ENCODE results near the gene PTCD2. TPM values are rescaled to one million over a fixed set of nuclear protein-coding genes. Genes with fewer than 3 reads are reported as not detected.

The PTCD2 gene
- total RNA-seq, 1 experiment from 2014 or later = 19.3 TPM

- H3K79me2 ChIP-seq (ENCODE audit: insufficient read depth, low read length) = no peaks in the 10 kb centered on the region
- no TSS peak for BruUV-seq (replicated peaks)
- no peak overlapping the region for H3K4me3 ChIP-seq (replicated peaks in 1 of 2; ENCODE audit: low read depth in 1 of 2, low read length in 2 of 2)
- no peaks in the 10 kb centered on the region for H3K27me3 ChIP-seq (ENCODE audit: insufficient read depth, low read length)
- DNase-seq (ENCODE audit: low read depth, low spot score) (no peak), ATAC-seq (no peak)
- H3K9me2 ChIP-seq (ENCODE audit: insufficient read depth) = no peaks in the 10 kb centered on the region
- ChIA-PET POLR2A (no interaction called here), CTCF (no interaction called here), RAD21 (ENCODE audit: low non-redundant PET in 1 of 2, low total read pairs in 2 of 2, uncharacterized antibody in 2 of 2, unreplicated experiment in 2 of 2) (no interaction called here)
- TF ChIP-seq REST (IDR thresholded peaks at IDR 0.05; ENCODE audit: low read depth) (no peak), ZNF274 (IDR thresholded peaks at IDR 0.05; ENCODE audit: low read depth, low read length) (no peak), EZH2 (IDR thresholded peaks at IDR 0.05) (no peak), YY1 (IDR thresholded peaks at IDR 0.05; ENCODE audit: extremely low read depth, insufficient replicate concordance, low read depth, low read length) (no peak), JUND (IDR thresholded peaks at IDR 0.05) (no peak), CTCF (IDR thresholded peaks at IDR 0.05 in 2 of 3, conservative IDR thresholded peaks at IDR 0.05 in 1 of 3; ENCODE audit: borderline replicate concordance in 1 of 3, insufficient read depth in 1 of 3, low read depth in 2 of 3, low read length in 2 of 3) (no peak), EGR1 (IDR thresholded peaks at IDR 0.05; ENCODE audit: low read depth) (no peak), ELF1 (IDR thresholded peaks at IDR 0.05; ENCODE audit: borderline replicate concordance, low read depth) (no peak), CEBPB (IDR thresholded peaks at IDR 0.05; ENCODE audit: low read depth) (no peak), ZFX (IDR thresholded peaks at IDR 0.05) (no peak), SIN3A (IDR thresholded peaks at IDR 0.05; ENCODE audit: low read depth) (no peak), SP1 (IDR thresholded peaks at IDR 0.05; ENCODE audit: low read depth) (no peak), POLR2AphosphoS5 (IDR thresholded peaks at IDR 0.05; ENCODE audit: low read depth, low read length) (no peak)
- no peaks in the 10 kb centered on the region for H3K36me3 ChIP-seq (ENCODE audit: control insufficient read depth in 1 of 2, insufficient read depth in 2 of 2, low read length in 2 of 2)
- H3K9ac ChIP-seq (ENCODE audit: low read length) = no peak overlapping the region
- H3K9me3 ChIP-seq (ENCODE audit: control insufficient read depth in 1 of 2, insufficient read depth in 1 of 2, low read depth in 1 of 2, low read length in 2 of 2) = no peaks in the 10 kb centered on the region
- intact Hi-C loops (cut with micrococcal nuclease) = no loop called here
- H2AFZ ChIP-seq (ENCODE audit: low read depth, low read length, poor library complexity, severe bottlenecking) = no peak overlapping the region
- no peak overlapping the region for H3K4me2 ChIP-seq (ENCODE audit: low read length)
- no peaks in the 10 kb centered on the region for H4K20me1 ChIP-seq (ENCODE audit: insufficient read depth)
- peaks cover 0 to 10% of the 10 kb centered on the region in 2 experiments; a peak in 2 of 4 replicates for H3K4me1 ChIP-seq (ENCODE audit: control insufficient read depth in 1 of 2, insufficient read depth in 2 of 2, low read length in 2 of 2)
- H3K27ac ChIP-seq (ENCODE audit: low read depth, low read length) = no peak overlapping the region
Observed at GRCh38 chr5:72380492-72381274, 60.5 kb downstream of the PTCD2 start.

Data from HCT116 (cell line).